NK-92 (cell line): Measurements from ENCODE around the gene TMEM108.

Experiments used
- DNase-seq: peaks from one replicate; lab custom pipeline; 2025; ENCODE audit not compliant: unreplicated experiment; lab: John Stamatoyannopoulos, UW

TMEM108 gene

DNA sequence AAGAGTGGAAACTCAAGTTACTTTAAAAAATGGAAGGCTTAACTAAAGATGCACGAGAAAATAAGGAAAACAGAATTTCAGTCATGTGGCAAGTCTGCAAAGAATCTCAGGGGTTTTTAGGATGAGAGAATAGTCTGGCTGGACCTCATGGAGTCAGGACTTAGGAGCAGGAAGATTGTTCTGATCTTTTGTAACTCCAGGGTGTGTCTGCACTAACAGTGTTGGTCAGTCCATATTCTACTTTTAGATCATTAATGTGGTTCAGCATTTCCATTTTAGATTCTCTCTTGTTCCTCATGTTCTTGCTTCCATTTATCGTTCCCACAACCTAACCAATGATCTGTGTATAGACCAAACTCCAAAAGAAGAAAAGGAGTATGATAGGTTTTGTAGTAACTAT is 15.3 kb downstream of the TMEM108 start:
- no peak for DNase-seq

DNA sequence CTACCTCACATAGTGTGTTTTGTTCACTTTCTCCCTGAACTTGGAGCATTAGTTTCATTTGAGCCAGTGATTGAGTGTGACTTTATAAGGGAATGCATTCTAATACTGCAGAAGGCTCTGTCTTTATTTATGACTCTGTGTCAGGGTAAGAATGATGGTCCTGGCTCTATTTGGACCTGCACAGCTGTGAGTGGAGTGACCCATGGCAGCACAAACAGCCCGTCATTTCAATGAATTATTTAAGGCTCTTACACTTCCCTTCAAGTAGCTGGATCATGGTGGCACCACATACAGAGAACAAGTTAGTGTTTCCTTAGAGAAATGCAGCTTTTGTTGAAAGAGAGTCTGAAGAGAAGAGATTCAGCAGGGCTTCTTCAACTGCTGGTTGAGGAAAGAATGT is 16.4 kb downstream of the TMEM108 start:
- DNase-seq: no peak

DNA sequence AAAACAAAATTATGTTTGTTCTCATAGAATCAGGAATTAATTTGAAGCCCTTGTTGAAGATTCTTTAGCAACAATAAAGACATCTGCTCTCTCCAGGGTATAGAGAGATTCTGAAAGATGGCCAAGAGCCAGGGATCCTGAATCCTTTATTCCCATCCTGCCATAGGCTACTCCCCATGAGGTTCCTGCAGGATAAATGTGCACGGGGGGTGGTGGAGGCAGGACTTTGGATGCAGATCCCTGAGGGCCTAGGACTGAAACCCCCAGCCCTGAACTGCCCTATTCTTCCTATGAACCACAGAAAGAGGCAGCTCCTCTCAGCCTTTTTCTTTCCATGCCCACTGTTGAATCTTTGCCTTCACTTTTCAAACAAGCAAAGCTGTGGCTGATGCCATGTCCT is 17.1 kb downstream of the TMEM108 start:
- DNase-seq: no peak

DNA sequence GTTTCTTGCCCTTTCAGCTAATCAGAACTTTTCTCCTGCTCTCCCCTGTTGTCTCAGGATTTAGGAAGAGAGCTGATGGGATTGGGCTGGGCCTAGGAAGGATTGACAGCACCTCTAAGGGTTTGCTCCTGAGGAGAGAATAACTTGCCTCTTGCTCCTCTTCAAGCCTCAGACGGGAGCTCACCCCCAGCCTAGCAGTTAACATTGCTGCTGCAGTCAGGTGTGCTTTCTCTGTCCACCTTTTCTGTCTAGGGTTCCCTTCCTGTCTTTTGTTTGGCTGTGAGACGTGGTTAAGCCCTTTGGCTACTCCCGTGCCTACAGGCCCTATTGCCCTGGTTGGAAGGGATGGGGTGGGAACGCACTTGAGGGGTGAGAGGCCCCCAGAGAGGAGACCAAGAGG is 20.1 kb downstream of the TMEM108 start:
- no peak for DNase-seq

DNA sequence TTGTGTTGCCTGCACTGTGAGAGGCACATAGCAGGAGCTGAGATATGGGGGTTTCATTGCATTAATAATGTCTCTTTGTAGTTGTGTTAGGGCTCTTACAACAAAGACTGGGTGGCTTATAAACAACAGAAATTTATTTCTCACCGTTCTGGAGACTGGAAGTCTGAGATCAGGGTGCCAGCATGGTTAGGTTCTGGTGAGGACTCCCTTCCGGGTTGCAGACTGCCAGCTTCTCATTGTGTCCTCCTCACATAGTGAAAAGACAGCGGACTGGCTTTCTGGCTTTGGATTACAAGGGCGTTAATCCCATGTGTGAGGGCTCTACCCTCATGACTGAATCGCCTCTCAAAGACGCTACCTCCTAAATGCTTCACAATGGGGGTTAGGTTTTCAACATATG is 20.6 kb downstream of the TMEM108 start:
- DNase-seq: no peak

DNA sequence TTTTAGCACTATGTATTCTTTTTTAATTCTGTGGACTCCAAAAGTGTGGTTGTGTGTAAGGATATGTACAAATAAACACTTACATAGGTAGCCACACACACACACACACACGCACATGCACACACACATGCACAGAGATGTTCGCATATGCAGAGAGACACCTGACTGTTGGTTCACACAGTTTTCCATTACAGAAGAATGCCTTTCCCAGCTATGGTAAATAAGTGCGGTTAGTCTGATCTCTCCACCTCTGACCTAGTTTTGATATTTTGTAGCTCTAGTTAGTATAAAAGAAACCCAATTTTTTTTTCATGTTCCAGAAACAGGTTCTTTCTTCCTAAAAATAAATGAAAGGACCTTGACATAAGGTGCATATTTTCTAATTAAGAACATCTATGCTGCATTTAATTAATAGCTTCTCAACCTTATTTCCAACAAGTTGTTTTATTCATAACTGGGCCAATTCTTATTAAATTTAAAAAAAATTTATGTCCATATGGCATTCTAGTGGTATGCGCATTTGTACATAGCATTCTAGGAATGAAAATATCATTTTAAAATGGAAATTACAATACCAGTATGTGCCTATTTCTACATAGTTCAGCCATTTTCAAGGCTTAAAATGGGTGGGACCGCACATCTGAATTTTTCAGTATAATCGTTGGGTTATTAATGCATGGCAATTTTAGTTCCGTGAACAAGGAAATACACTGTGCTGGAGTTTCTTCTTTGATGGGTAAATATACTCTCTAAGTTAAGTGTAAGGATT is 27.2 kb downstream of the TMEM108 start:
- no peak for DNase-seq

DNA sequence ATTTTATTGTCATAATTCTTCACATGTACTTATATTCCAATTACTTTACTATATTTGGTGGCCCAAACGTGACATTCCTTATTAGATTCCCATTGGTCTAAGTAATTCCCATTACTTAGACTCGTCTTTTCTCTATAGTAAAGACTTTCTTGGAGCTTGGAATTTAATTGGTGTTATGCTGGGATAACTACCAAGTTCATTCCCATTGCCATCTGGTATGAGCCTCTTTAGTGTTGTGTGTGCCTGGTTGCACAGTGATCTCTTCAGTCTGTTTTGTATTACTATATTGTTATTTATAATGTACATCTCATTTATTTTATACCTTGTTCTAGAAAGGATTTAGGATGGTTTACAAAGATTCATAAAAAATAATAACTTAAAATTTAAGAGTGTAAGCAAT is 27.8 kb downstream of the TMEM108 start:
- no peak for DNase-seq

DNA sequence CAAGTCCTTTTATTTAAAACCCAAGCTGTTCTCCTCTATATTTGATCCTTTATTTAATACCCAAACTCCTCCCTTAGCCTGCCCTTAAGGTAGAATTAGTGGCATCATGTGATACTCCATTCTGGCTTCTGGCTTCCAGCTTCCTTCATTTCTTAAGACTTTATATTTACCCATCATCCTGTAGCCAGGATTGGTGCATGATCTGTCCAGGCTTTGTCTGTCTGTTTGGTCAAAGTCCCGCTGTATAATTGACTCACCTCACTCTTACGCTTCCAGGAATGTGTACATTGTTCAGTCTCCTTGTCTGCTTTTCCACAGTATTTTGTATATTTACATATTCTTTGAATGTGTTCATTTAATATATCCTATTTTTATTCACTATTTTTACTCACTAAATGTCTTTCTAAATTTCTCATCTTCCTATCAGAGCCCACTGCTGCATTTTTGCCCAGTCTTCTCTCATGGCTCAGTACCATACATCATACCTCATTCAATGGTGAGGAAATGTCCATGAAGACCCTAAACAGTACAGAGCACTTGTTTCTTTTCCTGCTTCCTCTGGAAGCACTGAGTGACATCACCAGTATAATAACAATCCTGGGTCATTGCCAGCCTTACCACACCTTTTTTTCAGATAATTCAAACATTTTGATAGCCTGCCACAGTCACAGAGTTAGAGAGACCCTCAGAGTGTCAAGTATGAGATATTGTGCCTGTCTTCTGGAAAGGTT is 31.5 kb downstream of the TMEM108 start:
- DNase-seq: no peak

DNA sequence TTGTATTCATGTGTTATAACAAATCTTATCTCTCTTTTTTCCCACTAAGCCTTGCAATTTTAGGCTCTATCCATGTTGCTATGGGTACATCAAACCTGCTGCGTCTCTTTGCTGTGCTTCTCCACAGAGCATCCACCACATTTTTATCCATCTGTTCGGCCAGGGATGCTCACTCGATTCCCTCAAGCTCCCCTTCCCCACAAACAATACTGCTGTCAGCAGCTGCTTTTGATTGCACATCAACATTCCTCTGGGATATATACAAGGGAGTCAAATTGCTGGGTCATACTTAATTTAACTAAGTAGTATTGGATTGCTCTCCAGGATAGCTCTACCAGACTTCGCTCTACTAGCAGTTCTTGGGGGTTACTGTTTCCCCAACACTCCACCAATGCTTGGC is 36.8 kb downstream of the TMEM108 start:
- no peak for DNase-seq

DNA sequence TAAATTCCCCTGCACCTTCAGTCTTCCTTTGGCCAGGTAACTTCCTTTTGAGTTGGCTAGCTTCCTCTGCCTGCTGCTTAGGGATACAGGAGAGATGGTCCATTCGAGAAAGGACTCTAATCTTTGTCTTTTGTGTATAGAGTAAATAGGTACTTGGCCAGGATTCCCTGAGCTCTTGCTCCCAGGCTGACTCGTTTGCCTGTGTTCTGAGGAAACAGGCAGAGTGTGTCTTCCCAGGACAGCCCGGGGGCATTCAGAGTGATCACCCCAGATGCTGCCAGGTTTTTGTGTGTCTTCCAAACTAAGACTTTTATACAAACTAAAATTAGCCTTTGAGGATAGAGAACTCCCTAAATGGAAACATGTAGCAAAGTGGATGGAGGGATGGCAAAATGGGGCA is 39.5 kb downstream of the TMEM108 start:
- DNase-seq: no peak

DNA sequence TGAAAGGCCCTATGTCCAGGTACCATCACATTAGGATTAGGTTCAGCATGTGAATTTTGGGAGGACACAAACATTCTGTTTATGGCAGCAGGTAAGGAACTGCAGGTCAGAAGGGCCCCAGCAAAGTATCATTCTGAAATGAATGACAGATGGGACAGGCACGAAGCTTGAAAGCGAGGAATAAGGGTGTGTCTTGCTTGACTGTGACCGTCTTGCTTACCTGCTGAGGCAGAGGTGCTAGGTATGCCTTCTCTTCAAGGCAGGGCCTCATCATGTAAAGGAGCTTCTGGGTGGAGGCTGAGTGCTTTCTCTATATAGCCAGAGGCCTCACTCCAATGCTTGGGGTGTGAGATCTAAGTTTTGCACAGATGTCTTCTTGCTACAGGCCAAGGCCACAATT is 41.4 kb downstream of the TMEM108 start:
- no peak for DNase-seq

DNA sequence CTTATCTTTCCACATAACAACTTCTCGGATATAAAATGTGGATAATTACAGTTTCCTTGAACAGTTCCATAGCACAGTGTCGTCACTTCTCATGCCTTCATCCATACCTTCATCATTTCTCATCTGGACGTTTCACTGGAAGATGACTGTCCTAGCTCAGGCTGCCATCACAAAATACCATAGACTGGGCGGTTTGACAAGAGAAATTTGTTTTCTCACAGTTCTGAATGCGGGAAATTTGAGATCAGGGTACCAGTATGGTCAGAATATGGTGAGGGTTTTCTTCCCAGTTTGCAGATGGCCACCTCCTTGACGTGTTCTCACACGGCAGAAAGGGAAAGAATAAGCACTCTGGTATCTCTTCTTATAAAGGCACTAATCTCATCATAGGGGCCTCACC is 42.8 kb downstream of the TMEM108 start:
- no peak for DNase-seq

DNA sequence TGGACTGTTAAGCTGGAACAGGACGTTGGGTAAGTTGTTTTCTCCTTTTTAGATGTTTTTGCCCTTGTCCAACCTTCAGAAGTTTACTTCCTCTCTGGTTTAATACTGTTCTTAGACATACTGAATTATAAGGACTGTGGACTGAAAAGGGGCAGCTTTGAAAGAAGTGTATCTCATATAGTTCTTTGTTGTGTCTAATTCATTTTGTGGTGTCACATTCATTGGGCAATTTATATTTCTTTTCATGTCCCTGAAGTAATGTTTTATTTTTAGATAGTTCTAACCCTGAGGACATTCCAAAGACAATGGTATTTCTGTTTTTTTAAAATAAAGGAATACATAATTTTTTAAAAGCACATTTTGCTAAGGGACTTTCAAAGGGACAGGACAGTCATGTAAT is 45.2 kb downstream of the TMEM108 start:
- DNase-seq: no peak

DNA sequence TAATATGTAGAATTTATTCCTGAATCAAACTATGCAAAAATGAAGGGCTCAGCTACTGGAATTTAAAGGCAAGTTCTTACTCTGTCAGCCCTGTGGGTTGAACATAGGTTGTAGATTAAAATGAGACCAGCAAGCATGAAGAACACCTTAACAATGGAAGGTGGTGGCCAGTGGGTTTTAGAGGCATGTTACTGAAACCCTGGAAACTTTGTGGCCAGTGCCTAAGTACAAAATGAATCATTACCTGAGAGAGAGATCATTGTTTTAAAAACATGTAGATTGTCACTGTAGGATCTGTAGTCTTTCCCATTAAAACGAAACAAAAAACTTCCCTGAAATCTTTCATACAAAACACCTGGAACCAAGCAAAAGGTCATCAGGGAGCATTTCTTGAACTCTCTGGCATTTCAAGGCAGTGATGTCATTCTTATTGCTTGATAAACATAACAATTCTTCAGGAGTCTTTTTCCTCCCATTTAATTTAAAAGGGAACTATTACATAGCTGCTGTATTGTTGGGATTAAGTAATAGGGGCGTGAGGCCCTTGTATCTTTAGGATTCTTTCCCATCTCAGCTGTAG is 51.8 kb downstream of the TMEM108 start:
- no peak for DNase-seq

DNA sequence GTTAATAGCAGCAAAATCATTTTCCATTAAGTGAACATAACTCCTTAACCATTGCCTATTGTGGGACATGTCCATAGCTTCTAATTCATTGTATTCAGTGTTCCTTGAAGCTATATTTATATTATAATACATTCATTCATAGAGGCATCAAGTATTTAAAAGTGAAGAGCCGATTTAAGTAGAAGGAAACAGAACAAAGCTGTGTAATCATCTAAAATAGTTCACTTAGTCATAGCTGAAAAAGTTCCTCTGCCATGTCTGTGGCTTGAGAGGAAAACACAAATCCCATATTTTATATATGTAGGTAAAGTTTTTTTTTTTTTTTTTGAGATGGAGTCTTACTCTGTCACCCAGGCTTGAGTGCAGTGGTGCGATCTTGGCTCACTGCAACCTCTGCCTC is 54.5 kb downstream of the TMEM108 start:
- no peak for DNase-seq

DNA sequence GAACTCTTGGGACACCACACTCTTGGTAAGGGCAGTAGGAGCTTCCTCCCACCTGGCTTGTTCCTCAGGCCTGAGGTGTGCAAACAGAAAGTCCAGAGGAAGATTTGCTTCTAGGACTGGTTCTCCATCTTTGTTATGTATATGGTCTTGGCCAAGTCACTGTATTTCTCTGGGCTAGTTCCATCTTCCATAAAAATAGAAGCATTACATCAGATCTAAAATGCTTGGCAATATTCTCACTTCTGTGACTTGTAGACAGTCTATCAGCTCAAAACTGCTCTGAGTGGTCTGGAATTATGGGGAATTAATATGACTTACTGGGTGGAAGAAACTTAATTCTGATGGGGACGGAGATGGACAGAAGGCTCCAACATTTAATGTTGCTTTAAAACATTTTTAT is 55.2 kb downstream of the TMEM108 start:
- DNase-seq: no peak

DNA sequence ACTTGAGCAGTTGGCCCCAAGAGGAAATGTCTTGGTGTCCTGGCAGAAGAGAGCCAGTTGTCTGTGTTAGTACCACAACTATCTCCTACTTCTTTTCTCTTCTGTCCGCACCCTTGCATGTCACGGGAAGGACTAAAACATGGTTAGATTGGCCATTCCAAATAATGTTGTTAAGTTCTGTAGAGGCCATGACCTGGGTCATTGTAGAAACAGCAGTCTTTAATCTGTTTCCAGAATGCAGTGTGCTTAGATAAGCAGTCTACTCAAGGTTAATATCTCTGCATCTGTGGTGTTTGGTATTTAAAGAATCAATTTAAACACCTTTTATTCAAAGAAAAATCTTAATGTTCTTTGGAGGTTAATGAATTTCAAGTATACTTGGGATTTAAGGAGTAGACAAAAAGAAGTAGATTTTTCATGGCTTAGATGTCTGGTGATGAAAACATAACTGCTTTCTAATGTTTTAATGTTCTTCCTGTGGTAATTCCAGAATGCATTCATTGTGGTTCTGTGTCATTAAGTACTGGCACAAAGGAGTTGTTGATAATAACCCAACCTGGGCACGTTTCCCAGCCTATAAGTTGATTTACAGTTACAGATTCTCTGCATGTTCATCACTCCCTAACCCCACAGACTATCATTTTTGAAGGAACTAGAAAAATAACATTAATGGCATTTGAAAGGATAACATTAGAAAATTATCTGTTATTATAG is 58.9 kb downstream of the TMEM108 start:
- no peak for DNase-seq

DNA sequence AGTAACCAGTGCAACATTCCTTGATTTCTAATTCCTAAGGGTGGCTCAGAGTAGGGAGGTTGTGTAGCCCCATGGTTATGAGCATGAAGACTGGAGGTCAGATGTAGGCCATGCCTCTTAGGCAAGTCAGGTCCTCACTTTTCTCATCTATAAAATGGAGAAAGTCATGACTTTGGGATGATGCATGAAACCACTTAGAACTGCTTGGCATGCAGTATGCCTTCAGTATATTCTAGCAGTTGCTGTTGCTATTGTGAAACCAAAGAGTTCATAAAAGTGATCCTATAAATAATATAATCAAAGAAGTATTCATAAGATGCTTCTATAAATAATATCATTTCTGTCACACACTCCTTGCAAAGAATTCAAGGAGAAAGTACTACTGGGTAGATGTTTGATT is 65.5 kb downstream of the TMEM108 start:
- no peak for DNase-seq

DNA sequence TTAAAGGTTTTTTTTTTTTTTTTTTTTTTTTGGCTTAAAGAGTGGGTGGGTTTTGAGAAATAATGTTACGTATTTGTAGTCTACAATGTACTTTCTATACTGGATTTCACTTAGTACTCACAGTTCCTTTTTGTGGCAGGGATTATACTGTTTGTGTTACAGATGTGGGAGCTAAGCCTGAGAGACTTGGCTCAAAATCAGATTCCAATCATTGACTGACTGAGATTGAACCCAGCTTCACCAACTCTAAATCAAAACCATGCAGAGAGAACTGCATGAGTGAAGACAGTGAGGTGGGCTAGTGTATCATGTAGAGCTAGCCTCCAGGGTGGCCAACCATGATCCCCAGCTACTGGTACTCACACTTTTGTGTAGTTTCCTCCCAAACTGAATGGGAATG is 68.0 kb downstream of the TMEM108 start:
- DNase-seq: no peak

DNA sequence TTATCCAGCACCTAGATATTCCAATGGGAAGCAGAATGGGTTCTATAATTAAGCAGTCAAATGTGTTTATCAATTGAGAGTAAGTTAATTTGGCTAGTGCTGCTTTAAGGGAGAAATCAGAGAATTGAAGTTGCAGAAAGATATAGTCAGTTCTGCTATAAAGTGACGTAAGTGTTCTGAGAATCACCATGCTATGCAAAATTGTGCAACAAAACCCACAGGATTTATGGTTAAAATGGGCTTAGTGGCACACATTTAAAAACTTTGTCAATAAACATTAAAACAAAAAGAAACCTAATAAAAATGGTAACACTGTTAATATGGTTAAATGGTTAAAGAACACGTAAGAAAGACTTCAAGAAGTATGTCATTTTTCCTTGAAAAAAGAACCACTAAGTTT is 74.5 kb downstream of the TMEM108 start:
- DNase-seq: no peak

DNA sequence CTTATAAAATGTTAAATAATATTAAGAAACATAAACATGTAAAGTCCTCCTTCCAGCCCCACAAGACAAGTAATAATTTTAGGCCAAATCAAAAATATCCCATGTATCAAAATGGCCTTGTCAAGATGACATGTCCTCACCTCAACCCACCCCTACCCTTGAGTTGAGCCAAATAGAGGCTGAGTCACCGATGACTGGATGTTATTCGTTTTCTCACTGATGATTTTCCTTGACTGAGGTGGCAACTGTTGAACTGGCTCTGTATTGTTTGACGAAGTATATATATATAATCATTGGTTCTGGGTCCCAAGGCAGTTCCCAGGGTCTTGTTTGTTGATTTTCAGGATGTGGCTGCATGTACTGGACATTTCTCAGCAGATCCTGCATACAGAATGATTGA is 75.3 kb downstream of the TMEM108 start:
- no peak for DNase-seq
